BJ (cell line): Measurements from ENCODE around the gene DMD. TPM values are rescaled to one million over a fixed set of nuclear protein-coding genes. Genes with fewer than 3 reads are reported as not detected.

Experiments used
- CTCF ChIA-PET: fragments of 350-600 bp; formaldehyde crosslinking; extraction: SDS; loops from one replicate; lab custom pipeline; 2021; ENCODE audit warnings: antibody characterized with exemption, inconsistent platforms; lab: Yijun Ruan, JAX
- POLR2A ChIA-PET: fragments of 300-600 bp; sonication (Branson Sonifier 250); formaldehyde crosslinking; extraction: SDS; loops from one replicate; lab custom pipeline; 2021; ENCODE audit warnings: antibody characterized with exemption; lab: Charles Lee
- DNase-seq: peaks from one replicate; pipeline ENCODE4 v3.0.0-alpha.2; 2011; ENCODE audit warnings: low read depth
- H3K27me3 ChIP-seq: 2 replicates; pipeline ENCODE4 v1.6.0; 2011; ENCODE audit warnings: low read length; ENCODE audit not compliant: control insufficient read depth, insufficient read depth
- H3K36me3 ChIP-seq: 2 replicates; pipeline ENCODE4 v1.5.1; 2011; ENCODE audit warnings: low read length; ENCODE audit not compliant: control insufficient read depth, insufficient read depth
- H3K4me3 ChIP-seq: 2 replicates; pipeline ENCODE4 v1.5.1; 2011; ENCODE audit warnings: low read depth, mild to moderate bottlenecking, control low read depth, low read length
- polyA plus RNA-seq: library from polyadenylated mRNA; depleted of rRNA; stranded (reverse); fragments of >200 nt; gene quantifications from 2 replicates; pipeline ENCODE4 v1.2.3, GENCODE V29; 2011
- TF ChIP-seq, protein P1 (sequence below): IDR thresholded peaks from 2 replicates; pipeline ENCODE4 v1.5.1; 2011; ENCODE audit warnings: low read depth, mild to moderate bottlenecking, control low read depth, inconsistent platforms, low read length, moderate library complexity; ENCODE audit not compliant: insufficient read depth

The DMD gene
- polyA plus RNA-seq, 1 experiment = 12.5 TPM

DNA sequence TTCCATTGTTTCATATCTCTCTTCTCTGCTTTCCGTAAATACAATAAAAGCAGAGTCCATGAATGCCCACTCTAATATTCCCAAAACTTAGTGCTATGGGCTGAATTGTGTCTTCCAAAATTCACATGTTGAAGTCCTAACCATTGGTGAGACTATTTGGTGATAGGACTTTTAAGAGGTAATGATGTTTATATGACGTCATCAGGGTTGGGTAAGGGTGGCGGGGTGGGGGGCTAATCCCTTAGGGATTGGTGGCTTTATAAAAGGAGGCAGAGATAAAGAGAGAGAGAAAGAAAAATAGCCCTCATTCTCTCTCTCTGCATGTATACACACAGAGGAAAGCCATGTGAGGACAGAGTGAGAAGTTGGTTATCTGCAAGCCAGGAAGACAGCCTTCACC, 722.2 kb downstream of the DMD start:
- POLR2A ChIA-PET = no interaction called here
- Histone ChIP-seq H3K27me3 (no peaks in the 10 kb centered on the region), H3K36me3 (no peaks in the 10 kb centered on the region), H3K4me3 (no peak overlapping the region)
- CTCF ChIA-PET = no interaction called here
- TF ChIP-seq, protein P1, sequence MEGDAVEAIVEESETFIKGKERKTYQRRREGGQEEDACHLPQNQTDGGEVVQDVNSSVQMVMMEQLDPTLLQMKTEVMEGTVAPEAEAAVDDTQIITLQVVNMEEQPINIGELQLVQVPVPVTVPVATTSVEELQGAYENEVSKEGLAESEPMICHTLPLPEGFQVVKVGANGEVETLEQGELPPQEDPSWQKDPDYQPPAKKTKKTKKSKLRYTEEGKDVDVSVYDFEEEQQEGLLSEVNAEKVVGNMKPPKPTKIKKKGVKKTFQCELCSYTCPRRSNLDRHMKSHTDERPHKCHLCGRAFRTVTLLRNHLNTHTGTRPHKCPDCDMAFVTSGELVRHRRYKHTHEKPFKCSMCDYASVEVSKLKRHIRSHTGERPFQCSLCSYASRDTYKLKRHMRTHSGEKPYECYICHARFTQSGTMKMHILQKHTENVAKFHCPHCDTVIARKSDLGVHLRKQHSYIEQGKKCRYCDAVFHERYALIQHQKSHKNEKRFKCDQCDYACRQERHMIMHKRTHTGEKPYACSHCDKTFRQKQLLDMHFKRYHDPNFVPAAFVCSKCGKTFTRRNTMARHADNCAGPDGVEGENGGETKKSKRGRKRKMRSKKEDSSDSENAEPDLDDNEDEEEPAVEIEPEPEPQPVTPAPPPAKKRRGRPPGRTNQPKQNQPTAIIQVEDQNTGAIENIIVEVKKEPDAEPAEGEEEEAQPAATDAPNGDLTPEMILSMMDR = no peak
- no peak for DNase-seq

DNA sequence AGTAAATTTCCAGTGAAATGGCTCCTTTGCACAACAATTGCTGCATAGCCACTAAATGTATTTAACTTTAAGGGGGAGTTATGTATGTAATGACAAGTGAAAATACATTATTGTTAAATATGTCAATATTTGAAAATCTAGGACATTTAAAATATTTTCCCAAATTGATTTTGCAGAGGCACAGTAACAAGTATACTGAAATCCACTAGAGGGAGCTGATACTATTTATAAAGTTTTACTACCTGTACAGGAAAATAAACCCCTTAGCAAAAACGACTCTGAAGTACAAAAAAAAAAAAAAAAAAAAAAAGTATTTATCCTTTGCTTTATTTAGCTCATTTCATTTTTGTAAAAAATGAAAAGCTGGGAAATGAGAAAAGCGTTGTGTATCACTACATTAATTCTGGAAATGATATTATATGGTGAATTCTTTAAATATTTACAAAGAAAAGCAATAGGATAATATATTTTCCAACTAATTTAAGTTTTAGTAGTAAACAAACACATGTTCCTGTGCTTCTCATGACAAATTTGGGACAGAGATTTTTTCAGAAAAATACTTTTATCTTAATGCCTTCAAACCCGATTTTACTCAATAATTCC, 727.7 kb downstream of the DMD start:
- DNase-seq = no peak
- Histone ChIP-seq H3K4me3 (no peak overlapping the region), H3K27me3 (no peaks in the 10 kb centered on the region), H3K36me3 (no peaks in the 10 kb centered on the region)
- POLR2A ChIA-PET = no interaction called here
- CTCF ChIA-PET = no interaction called here
- TF ChIP-seq, protein P1 = no peak

DNA sequence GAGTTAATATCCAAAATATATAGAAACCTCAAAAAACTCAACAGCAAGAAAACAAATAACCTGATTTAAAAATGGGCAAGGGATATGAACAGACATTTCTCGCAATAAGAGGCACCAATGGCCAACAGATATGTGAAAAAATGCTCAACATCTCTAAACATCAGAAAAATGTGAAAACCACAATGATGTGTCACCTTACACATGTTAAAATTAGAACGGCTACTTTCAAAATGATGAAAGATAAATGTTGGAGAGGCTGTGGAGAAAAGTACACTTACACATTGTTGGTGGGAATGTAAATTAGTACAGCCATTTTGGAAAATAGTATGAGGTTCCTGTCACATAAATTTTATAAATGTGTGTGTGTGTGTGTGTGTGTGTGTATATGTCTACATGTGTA, 731.3 kb downstream of the DMD start:
- TF ChIP-seq, protein P1 = no peak
- no peaks in the 10 kb centered on the region for H3K27me3 ChIP-seq
- no peak overlapping the region for H3K4me3 ChIP-seq
- ChIA-PET POLR2A (no interaction called here), CTCF (no interaction called here)
- DNase-seq = no peak
- no peaks in the 10 kb centered on the region for H3K36me3 ChIP-seq

DNA sequence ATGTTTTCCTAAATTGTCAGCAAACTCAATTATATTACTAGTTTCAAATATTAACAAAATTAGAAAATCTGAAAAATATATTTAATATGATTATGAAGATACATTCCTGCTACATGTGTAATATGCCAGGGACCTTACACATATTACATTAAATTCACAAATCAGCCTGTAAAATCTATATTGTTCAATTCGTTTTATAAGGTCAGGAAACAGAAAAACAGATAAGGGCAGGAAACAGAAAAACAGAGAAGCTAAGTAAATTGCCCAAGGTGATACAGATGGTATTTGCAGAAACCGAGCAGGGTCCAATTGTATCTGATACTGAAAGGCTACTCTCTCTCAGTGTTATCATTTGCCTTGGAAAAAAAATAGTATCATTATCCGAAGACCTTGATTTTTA, 739.0 kb downstream of the DMD start:
- Histone ChIP-seq H3K27me3 (no peaks in the 10 kb centered on the region), H3K4me3 (no peak overlapping the region), H3K36me3 (no peaks in the 10 kb centered on the region)
- POLR2A ChIA-PET = no interaction called here
- CTCF ChIA-PET = no interaction called here
- DNase-seq = no peak
- TF ChIP-seq, protein P1 = no peak

DNA sequence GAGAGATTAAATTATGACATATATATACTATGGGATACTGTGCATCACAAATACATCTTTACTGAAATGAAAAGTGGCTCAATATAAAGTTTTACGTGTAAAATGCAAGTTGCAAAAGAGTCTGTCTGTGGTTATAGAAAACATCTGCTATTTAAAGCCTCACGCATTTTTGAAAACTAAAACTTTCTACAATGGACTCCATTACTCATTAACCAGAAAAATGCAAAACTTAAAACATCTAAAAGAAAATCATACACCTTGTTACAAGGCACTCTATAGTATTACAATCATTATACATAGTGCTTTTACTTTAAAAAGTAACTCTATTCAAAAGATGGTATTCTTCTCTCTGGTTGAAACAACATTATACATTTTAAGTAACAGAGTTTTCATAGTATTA, 755.6 kb downstream of the DMD start:
- H3K4me3 ChIP-seq = no peak overlapping the region
- TF ChIP-seq, protein P1 = no peak
- no peak for DNase-seq
- CTCF ChIA-PET = no interaction called here
- POLR2A ChIA-PET = no interaction called here
- no peaks in the 10 kb centered on the region for H3K27me3 ChIP-seq
- H3K36me3 ChIP-seq = no peaks in the 10 kb centered on the region
